Measurements from ENCODE around the gene VILL. TPM values are rescaled to one million over a fixed set of nuclear protein-coding genes. Genes with fewer than 3 reads are reported as not detected.
A peak's percentile ranks its signal among the peaks of the same experiment; 100 is the strongest.

VILL gene
- total RNA-seq, 1 experiment from 2014 or later: 52.6 TPM

- H3K4me1 Mint-ChIP-seq (ENCODE audit: low read depth, unreplicated experiment): peaks cover 24% of the 10 kb centered on the region
- no peak for TF ChIP-seq CTCF (IDR thresholded peaks at IDR 0.05; ENCODE audit: unreplicated experiment)
- intact Hi-C loops (cut with micrococcal nuclease; ENCODE audit: unreplicated experiment): no loop called here
- no peak overlapping the region for H3K27ac Mint-ChIP-seq (ENCODE audit: unreplicated experiment)
- H3K4me3 Mint-ChIP-seq (ENCODE audit: low read depth, unreplicated experiment): no peak overlapping the region
- BruUV-seq (replicated peaks): no TSS peak
- H3K9me3 Mint-ChIP-seq (ENCODE audit: low read depth, unreplicated experiment): no peaks in the 10 kb centered on the region
- CTCF ChIA-PET: no interaction called here
- DNase-seq: no peak
- H3K36me3 Mint-ChIP-seq (ENCODE audit: insufficient read depth, unreplicated experiment): peaks cover 8% of the 10 kb centered on the region
- no peaks in the 10 kb centered on the region for H3K27me3 Mint-ChIP-seq (ENCODE audit: unreplicated experiment)
Observed at GRCh38 chr3:38036906-38037305, 46.3 kb downstream of the VILL start.

- Mint-ChIP-seq H3K9me3 (ENCODE audit: low read depth, unreplicated experiment) (no peaks in the 10 kb centered on the region), H3K27me3 (ENCODE audit: unreplicated experiment) (no peaks in the 10 kb centered on the region), H3K4me3 (ENCODE audit: low read depth, unreplicated experiment) (peak overlapping the region; percentile 80), H3K4me1 (ENCODE audit: low read depth, unreplicated experiment) (peaks cover 18% of the 10 kb centered on the region), H3K27ac (ENCODE audit: unreplicated experiment) (no peak overlapping the region), H3K36me3 (ENCODE audit: insufficient read depth, unreplicated experiment) (peaks cover 8% of the 10 kb centered on the region)
- no peak for TF ChIP-seq CTCF (IDR thresholded peaks at IDR 0.05; ENCODE audit: unreplicated experiment)
- intact Hi-C loops (cut with micrococcal nuclease; ENCODE audit: unreplicated experiment): no loop called here
- no peak for DNase-seq
- CTCF ChIA-PET: interaction anchor here (1.0 kb wide), 1 partner anchor 8 kb away, joined by 4 read pairs; no protein-coding TSS in a partner anchor
- TSS peak; percentile 71 for BruUV-seq (replicated peaks)
Observed at GRCh38 chr3:38038447-38038911, 47.9 kb downstream of the VILL start.

GRCh38 chr3:38039101-38039898 is 48.7 kb downstream of the VILL start, which contains the start of gene DLEC1:
DLEC1 (plus strand) TSS chr3:38039208; CDS start chr3:38039226, 18 bp downstream.
- Mint-ChIP-seq H3K27ac (ENCODE audit: unreplicated experiment) (peak within 1 kb of the TSS; percentile 15), H3K36me3 (ENCODE audit: insufficient read depth, unreplicated experiment) (peaks cover 8% of the 10 kb centered on the region), H3K4me1 (ENCODE audit: low read depth, unreplicated experiment) (peaks cover 17% of the 10 kb centered on the region), H3K4me3 (ENCODE audit: low read depth, unreplicated experiment) (peak within 1 kb of the TSS; percentile 80), H3K9me3 (ENCODE audit: low read depth, unreplicated experiment) (no peaks in the 10 kb centered on the region), H3K27me3 (ENCODE audit: unreplicated experiment) (no peaks in the 10 kb centered on the region)
- CTCF ChIA-PET: interaction anchor here (0.6 to 1.0 kb wide), 3 partner anchors 9 to 76 kb away, joined by 3 to 4 read pairs (median 3); no protein-coding TSS in a partner anchor
- peak; percentile 77 for DNase-seq
- TF ChIP-seq CTCF (IDR thresholded peaks at IDR 0.05; ENCODE audit: unreplicated experiment): no peak
- intact Hi-C loops (cut with micrococcal nuclease; ENCODE audit: unreplicated experiment): no loop called here
- no TSS peak for BruUV-seq (replicated peaks)

GRCh38 chr3:38039899-38040261 is 49.3 kb downstream of the VILL start:
- CTCF ChIA-PET: interaction anchor here (0.8 kb wide), 1 partner anchor 29 kb away, joined by 3 read pairs; no protein-coding TSS in a partner anchor
- peak; percentile 58 for DNase-seq
- H3K9me3 Mint-ChIP-seq (ENCODE audit: low read depth, unreplicated experiment): no peaks in the 10 kb centered on the region
- peaks cover 17% of the 10 kb centered on the region for H3K4me1 Mint-ChIP-seq (ENCODE audit: low read depth, unreplicated experiment)
- peak overlapping the region; percentile 80 for H3K4me3 Mint-ChIP-seq (ENCODE audit: low read depth, unreplicated experiment)
- peak overlapping the region; percentile 15 for H3K27ac Mint-ChIP-seq (ENCODE audit: unreplicated experiment)
- no peaks in the 10 kb centered on the region for H3K27me3 Mint-ChIP-seq (ENCODE audit: unreplicated experiment)
- intact Hi-C loops (cut with micrococcal nuclease; ENCODE audit: unreplicated experiment): loop anchor here (5.0 kb wide), 1 partner anchor 38 kb away; no protein-coding TSS in a partner anchor
- H3K36me3 Mint-ChIP-seq (ENCODE audit: insufficient read depth, unreplicated experiment): peaks cover 8% of the 10 kb centered on the region
- TF ChIP-seq CTCF (IDR thresholded peaks at IDR 0.05; ENCODE audit: unreplicated experiment): no peak
- BruUV-seq (replicated peaks): TSS peak; percentile 41
